Islet precursor cell (in vitro differentiated cells): ENCODE data around the gene TMEM232.
A peak's percentile ranks its signal among the peaks of the same experiment; 100 is the strongest.

Source experiments
- DNase-seq: peaks from one replicate; pipeline ENCODE4 v3.0.0-alpha.2; 2018

The TMEM232 gene

GRCh38 chr5:110383231-110383630 lies 343.2 kb downstream of the TMEM232 start:
- no peak for DNase-seq

DNA sequence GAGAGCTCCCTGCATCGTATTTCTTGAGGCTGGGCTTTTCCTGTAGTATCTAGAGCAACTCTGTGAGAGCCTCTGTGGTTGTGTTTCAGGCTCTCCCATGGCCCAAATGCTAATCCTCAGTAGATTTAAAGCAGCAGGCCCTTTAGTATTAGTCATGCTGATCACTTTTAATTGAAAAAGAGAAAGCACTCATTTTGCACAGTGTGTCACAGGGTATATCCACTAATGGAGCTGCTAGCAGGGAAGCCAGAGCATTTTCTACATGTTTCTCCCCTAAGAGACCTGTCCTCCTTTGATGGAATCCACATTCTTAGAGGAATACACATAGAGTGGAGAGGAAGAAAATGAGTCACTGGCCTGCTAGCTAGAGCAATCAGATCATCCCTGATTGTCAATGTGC lies 348.5 kb downstream of the TMEM232 start:
- peak; percentile 92 for DNase-seq

GRCh38 chr5:110377361-110377760 lies 349.1 kb downstream of the TMEM232 start:
- no peak for DNase-seq

DNA sequence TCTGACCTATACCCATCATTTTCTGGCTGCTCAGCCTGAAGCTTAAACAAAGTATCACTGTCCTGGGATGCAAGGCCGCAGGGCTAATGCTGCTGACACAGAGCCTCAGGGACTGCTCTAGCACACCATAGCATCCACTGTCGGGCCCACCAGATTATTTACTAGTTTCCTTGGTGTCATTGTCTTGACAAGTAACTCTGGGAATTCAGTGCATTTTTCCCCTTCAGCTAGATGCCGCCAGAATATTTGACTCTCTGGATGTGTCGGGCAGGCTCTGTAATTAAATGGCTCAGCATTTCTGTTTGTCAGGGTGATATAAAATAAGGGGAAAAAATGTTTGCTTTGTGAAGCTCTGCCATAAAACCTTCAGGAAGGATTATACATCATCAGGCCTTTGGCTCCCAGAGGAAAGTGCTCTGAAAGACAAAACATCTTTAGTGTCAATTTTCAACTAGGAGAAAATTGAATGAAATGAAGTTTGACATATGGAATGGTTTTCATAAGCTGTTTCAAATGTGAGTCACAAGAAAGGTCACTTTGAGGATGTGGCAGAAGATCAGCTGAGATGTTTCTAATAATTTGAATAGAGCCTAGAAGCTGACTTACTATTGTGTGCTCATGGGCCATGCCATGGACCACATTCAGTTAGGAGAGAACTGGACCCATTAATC lies 350.1 kb downstream of the TMEM232 start:
- DNase-seq, result peak; percentile 91

- DNase-seq, result no peak
Measured at GRCh38 chr5:110371725-110372041, 354.8 kb downstream of the TMEM232 start.

DNA sequence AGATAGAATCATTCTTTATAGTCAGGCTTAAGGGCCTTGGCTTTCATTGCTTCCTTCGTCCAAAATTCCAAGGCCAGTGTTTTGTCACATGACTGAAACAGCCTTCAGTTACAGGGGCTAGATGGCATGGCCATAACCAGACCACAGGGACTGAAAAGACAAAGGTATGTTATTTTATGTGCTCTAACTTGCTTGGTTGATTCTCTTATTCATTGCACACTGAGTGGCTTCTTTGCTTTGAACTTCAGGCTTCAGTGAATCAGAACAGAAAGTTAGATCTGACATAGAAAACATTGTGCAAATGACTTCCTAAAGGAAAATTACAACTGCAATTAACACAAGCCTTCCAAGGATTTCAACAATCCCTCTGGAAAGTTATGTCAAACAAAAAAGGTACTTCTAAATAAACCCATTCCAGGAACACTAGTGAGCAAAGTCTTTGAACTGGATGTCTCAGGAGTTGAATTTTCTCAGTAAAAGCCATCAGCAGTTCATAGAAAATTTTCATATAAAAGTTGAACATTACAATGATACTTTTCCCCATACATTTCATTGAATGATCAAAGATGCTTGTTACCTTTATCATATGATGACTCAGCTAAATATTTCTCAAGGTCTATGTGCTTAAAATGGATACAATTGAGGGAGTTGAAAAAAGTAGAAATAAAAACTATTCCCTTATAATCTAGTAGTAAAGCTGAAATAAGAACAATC lies 355.3 kb downstream of the TMEM232 start:
- no peak for DNase-seq
